ENCODE results near the gene SLC27A4.
A peak's percentile ranks its signal among the peaks of the same experiment; 100 is the strongest.
"Not testable (repeated sequence)": the region's sequence is repeated elsewhere in the genome, so short reads cannot be mapped to it uniquely, and the experiment has no call there.

The SLC27A4 gene

GRCh38 chr9:128325629-128326028, 14.7 kb upstream of the SLC27A4 start:
- no peak for DNase-seq

- no peak for DNase-seq
Observed at GRCh38 chr9:128333451-128333869, 6.9 kb upstream of the SLC27A4 start.

DNA sequence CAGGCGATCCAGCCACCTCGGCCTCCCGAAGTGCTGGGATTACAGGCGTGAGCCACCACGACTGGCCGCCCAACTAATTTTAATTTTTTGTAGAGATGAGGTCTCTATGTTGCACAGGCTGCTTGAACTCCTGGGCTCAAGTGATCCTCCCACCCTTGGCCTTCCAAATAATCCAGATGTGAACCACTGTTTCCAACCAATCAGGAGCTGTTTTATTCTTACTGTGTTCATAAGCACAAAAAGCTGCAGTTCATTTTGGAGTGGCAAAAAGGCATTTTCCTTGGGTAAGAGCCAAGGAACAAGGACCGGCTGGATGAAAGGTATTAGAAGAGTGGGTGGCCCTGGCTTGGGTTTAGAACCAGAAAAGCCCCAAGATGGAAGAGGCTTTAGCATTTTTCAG, 5.2 kb upstream of the SLC27A4 start:
- DNase-seq = no peak

DNA sequence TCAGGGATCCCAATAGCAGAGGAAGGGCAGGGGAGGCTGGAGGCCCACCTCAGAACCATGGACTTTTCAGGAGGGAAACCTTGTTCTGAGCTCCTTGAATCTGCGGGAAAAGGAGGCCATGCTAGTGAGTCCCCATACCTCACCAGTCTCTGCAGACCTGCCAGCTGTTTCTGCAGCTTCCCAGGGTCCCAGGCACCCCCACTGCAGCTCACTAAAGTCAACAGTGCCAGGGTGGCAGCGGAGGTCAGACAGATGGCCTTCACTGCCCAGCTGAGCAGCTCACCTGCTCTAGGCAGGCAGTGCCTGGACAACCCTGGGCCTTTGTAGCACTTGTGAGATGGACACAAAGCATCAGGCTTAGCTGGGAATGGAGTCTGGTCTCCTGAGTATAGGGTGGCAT, 4.4 kb upstream of the SLC27A4 start:
- DNase-seq = no peak

DNA sequence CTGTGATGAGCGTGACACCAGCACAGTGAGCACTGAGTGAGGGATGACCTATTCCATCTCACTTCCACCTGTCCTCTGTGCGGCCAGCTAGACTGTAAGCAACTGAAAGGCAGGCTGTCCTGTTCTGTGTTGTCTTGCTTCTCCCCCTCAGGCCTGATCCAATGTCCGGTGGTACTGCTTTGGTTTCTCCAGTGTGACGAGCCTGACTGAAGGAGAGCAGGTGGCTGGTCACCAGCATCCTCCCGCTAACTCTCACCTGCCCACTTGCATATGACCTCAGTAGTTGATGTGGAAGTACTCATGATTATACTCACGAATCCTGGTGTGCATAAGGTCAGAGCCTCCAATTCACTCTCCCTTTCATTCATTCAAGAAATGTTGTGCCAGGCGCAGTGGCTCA, 2.4 kb upstream of the SLC27A4 start:
- no peak for DNase-seq

DNA sequence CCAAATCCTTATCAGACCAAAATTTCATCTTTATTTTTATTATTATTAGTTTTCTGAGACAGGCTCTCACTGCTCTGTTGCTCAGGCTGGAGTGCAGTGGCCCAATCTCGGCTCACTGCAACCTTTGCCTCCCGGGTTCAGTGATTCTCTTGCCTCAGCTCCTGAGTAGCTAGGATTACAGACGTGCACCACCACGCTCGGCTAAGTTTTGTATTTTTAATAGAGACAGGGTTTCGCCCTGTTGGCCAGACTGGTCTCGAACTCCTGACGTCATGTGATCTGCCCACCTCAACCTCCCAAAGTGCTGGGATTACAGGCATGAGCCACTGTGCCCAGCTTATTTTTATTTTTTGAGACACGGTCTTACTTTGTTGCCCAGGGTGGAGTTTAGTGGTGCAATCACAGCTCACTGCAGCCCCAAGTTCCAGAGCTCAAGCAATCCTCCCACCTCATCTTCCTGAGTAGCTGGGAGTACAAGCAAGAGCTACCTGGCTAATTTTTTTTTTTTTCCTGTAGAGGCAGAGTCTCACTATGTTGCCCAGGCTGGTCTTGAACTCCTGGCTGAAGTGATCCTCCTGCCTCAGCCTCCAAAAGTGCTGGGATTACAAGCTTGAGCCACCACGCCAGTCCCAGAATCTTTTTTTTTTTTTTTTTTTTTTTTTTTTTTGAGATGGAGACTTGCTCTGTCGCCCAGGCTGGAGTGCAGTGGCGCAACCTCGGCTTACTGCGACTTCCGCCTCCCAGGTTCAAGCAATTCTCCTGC, 1.3 kb upstream of the SLC27A4 start:
- not testable (repeated sequence) for DNase-seq

DNA sequence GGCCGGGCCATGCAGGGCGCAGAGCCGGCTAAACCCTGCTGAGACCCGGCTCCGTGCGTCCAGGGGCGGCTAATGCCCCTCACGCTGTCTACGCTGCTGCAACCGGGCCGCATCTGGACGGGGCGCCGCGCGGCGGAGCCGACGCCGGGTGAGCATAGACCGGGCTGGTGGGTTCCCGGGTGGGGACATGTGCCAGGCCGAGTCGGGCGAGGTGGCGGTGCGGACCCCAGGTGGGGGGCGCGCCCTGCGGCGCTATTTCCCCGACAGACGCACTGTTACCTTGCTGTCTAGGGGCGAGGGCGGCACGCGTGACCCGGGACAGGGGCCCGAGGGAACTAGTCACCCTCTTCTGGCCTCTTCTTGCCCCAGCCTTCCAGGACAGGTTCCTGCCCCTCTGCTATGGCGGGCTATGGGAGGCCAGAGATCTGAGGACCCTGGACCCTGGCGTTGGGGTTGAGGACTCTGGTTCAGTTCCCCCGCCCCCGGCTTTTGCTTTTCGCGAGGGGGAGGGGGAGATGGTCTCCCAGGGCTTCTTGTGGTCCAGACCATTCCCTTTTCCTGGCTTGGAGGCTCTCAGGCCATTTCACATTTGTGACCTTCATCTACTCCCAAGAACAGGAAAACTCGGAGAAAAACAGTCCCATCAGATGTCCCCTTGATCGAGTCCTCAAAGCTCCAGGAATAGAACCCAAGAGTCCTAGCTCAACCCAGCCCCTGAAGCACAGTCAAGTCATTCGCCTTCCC, 536 bp downstream of the SLC27A4 start:
- DNase-seq = peak; percentile 52

DNA sequence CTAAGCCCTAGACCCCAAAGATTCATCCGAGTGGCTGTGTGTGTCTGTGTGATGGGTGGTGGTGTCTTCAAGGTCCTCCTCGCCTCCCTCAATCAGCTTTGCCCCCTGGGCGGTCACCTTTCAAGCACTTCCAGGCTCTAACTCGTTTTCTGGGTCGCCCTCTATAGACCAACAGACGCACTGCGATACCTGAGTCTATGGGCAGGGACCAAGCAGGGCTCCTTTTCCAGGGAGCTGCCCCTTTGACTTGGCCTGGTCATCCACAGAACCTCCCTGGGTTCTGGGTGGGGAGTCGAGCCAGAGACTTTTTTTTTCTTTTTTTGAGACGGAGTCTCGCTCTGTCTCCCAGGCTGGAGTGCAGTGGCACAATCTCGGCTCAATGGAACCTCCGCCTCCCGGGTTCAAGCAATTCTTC, 1.1 kb downstream of the SLC27A4 start:
- peak; percentile 60 for DNase-seq

DNA sequence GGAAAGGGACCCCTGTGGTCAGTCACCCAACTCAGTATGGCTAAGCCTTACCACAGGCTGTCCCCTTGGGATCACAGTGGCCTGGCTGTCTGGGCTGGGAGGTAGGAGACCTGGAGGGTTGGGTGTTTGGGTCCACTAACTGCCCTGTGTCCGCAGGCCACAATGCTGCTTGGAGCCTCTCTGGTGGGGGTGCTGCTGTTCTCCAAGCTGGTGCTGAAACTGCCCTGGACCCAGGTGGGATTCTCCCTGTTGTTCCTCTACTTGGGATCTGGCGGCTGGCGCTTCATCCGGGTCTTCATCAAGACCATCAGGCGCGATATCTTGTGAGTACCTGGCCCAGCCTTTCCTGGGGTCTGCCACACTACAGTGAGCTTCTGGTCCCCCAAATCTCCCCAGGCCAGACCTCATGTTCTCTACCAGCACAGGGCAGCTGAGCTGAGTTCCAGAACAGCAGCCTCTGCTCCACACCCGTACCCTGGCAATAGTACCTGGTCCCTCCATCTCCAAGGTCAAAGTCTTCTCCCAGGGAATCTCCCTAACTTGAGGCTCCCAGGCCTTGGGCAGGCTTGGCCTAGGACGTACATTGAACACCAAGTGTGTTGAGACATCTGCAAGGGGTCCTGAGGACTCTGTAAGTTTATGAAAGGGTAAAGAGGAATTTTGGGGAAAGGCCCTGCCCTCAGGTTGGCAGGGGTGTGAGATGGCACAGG, 2.8 kb downstream of the SLC27A4 start:
- DNase-seq = no peak

DNA sequence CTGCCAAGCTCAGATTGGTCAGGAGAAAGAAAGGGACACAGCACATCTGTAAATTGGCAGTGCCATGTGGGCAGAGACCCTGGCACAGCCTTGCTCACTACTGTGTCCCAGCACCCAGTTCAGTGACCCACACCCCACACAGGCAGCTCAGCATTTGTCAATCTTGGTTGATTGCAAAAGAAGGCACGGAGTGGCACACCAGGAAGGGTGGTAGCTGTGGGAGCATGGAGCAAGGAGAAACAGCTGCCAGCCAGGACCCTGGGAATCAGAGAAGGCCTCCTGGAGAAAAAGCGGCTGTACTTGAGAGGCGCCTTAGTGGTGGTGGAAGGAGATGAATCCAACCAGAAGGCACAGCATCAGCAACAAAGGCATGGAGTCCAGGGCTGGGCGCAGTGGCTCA, 3.5 kb downstream of the SLC27A4 start:
- no peak for DNase-seq

- DNase-seq = no peak
Observed at GRCh38 chr9:128344931-128345605, 4.7 kb downstream of the SLC27A4 start.

- no peak for DNase-seq
Observed at GRCh38 chr9:128349125-128349524, 8.8 kb downstream of the SLC27A4 start.

GRCh38 chr9:128349772-128350171, 9.4 kb downstream of the SLC27A4 start:
- DNase-seq = no peak

GRCh38 chr9:128355451-128355850, 15.1 kb downstream of the SLC27A4 start:
- DNase-seq = no peak

DNA sequence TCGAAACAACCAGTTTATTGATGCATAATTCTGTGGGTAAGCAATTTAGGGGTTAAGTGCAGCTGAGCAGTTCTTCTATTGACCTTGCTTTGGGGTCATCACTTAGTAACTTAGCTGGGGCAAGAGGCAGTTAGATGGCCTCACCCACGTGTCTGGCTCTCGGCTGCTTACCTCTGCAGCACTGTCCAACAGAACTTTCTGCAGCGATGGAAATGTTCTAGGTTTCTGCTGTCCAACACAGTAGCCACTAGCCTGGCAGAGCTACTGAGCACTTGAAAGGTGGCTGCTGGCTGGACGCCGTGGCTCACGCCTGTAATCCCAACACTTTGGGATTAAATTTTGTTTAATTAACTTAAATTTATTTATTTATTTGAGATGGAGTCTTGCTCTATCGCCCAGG, 17.8 kb downstream of the SLC27A4 start:
- DNase-seq = no peak

- no peak for DNase-seq
Observed at GRCh38 chr9:128358861-128359260, 18.5 kb downstream of the SLC27A4 start.

- DNase-seq = no peak
Observed at GRCh38 chr9:128360826-128361225, 20.5 kb downstream of the SLC27A4 start.

DNA sequence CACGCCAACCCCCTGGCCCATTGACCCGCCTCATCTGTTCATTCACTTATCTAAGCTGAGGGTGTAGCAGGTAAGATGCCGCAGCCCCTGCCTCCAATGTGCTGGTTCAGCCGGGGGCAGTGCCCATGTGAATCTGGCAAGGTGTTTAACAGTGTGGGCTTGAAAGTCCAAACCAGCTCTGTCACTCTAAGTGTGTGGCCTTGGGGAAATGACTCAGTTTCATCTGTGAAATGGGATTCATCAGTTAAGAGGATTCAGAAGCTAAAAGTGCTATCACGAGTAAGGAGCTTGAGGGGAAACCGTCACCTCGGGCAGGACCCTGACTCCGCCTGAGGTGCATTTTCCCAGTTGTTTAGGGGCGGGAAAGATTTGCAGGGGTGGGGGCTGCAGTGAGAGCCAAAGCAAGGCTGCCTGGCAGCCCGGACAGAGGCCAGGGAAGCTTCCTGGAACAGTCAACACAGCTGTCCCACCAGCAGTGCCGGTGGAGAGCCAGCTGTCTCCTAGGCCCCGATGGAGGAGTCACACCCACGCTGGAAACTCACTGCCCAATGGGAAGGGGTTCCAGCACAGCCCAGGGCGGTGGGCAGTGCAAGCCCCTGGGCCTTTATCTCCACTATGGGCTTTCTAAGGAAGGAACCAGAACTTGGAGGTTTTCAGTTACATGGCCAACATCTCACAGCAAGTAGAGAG, 21.1 kb downstream of the SLC27A4 start:
- no peak for DNase-seq

DNA sequence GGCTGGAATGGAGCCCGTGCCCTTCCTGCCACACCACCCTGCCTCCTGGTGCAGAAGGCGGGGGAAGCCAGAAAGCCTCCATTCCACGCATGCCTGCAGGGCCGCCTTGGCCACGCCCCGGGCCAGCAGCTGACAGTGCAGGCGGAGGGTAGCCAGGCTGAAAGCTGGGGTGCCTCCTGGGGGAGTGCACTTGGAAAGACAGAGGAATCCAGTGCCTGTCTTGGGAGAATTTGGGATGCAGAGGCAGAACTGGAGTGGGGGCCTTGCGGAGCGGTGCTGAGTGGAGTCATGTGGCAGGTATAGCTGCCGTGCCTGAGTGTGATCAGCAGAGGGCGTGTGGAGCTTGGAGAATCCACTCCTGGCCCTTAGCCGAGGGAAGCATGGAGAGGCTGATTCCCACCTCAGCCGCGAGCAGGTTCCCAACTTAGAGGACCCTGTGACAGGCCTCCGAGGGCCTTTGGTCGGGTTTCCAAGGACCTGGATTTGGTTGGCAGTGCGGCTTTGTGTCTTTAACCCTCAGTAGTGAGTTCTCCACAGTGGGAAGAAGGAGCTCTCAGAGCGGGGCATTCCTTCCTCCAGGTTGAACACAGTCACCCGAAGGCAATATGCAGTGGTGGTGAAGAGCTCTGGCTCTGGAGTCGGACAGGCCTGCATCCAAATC, 21.8 kb downstream of the SLC27A4 start:
- DNase-seq = peak; percentile 38

GRCh38 chr9:128362774-128363173, 22.4 kb downstream of the SLC27A4 start:
- no peak for DNase-seq

- DNase-seq = no peak
Observed at GRCh38 chr9:128365525-128365924, 25.2 kb downstream of the SLC27A4 start.

Measured in NCI-H748 treated with DMSO at 0.1 percent for 48 hours (cell line).